SK-N-SH (cell line): ENCODE measurements around the gene C1QL1. TPM values are rescaled to one million over a fixed set of nuclear protein-coding genes. Genes with fewer than 3 reads are reported as not detected.
A peak's percentile ranks its signal among the peaks of the same experiment; 100 is the strongest.

Source experiments
- CTCF ChIA-PET: fragments of 300-600, 350-600 bp; formaldehyde crosslinking; extraction: SDS; loops from one replicate; lab custom pipeline; 2021; lab: Yijun Ruan, JAX
- POLR2A ChIA-PET: fragments of 350-600 bp; sonication (Branson Sonifier 250); formaldehyde crosslinking; extraction: SDS; loops from one replicate; lab custom pipeline; 2020; ENCODE audit warnings: antibody characterized with exemption, inconsistent platforms; lab: Yijun Ruan, JAX
- DNase-seq: peaks from one replicate; pipeline ENCODE4 v3.0.0; 2012
- H2AFZ ChIP-seq: fragments of 200-600 bp; sonication (generic); 2 replicates; pipeline ENCODE4 v1.8.1; 2016; ENCODE audit warnings: antibody characterized with exemption, mild to moderate bottlenecking, low read depth
- H3F3A ChIP-seq: fragments of 200-600 bp; sonication (generic); replicated peaks from 2 replicates; pipeline ENCODE3; 2016; ENCODE audit warnings: antibody characterized with exemption, mild to moderate bottlenecking; ENCODE audit not compliant: insufficient read depth
- H3K27ac ChIP-seq, 2 experiments: fragments of 200-500 bp in 1 of 2; fragments of 200-600 bp in 1 of 2; sonication (Bioruptor generic) in 1 of 2; sonication (generic), shearing (Covaris generic) in 1 of 2; 2 replicates each; pipeline versions ENCODE4 v1.5.1 to v1.6.1; 2014 to 2016; ENCODE audit warnings: low read depth in 2 of 2, inconsistent platforms in 1 of 2, low read length in 1 of 2, mild to moderate bottlenecking in 1 of 2, mixed read lengths in 1 of 2
- H3K27me3 ChIP-seq: fragments of 200-600 bp; sonication (generic), shearing (Covaris generic); 2 replicates; pipeline ENCODE4 v1.6.1; 2016; ENCODE audit warnings: mixed run types; ENCODE audit not compliant: insufficient read depth
- H3K36me3 ChIP-seq, 2 experiments: fragments of 200-500 bp in 1 of 2; fragments of 200-600 bp in 1 of 2; sonication (Bioruptor generic) in 1 of 2; sonication (generic) in 1 of 2; replicated peaks in 1 of 2; 2 replicates each; pipeline versions ENCODE3 to v1.5.1; 2014 to 2016; ENCODE audit warnings: low read length in 1 of 2, mild to moderate bottlenecking in 1 of 2; ENCODE audit not compliant: insufficient read depth in 2 of 2, control insufficient read depth in 1 of 2
- H3K4me1 ChIP-seq, 2 experiments: fragments of 200-500 bp in 1 of 2; fragments of 200-600 bp in 1 of 2; sonication (Bioruptor generic) in 1 of 2; sonication (generic), shearing (Covaris generic) in 1 of 2; 2 replicates each; pipeline versions ENCODE4 v1.5.1 to v1.6.1; 2014 to 2016; ENCODE audit warnings: low read depth in 1 of 2, low read length in 1 of 2, mixed run types in 1 of 2; ENCODE audit not compliant: insufficient read depth in 2 of 2, control insufficient read depth in 1 of 2
- H3K4me2 ChIP-seq: fragments of 200-600 bp; sonication (generic), shearing (Covaris generic); 2 replicates; pipeline ENCODE4 v1.6.1; 2017; ENCODE audit warnings: mixed run types
- H3K4me3 ChIP-seq, 2 experiments: fragments of 200-500 bp in 1 of 2; fragments of 200-600 bp in 1 of 2; sonication (Bioruptor generic) in 1 of 2; sonication (generic), shearing (Covaris generic) in 1 of 2; 2 replicates each; pipeline versions ENCODE4 v1.5.1 to v1.8.1; 2014 to 2016; ENCODE audit warnings: low read depth in 2 of 2, inconsistent platforms in 1 of 2, low read length in 1 of 2, mild to moderate bottlenecking in 1 of 2, mixed read lengths in 1 of 2, moderate library complexity in 1 of 2
- H3K79me2 ChIP-seq: fragments of 200-600 bp; sonication (generic); 2 replicates; pipeline ENCODE4 v1.8.1; 2017; ENCODE audit warnings: mild to moderate bottlenecking; ENCODE audit not compliant: insufficient read depth
- H3K9ac ChIP-seq: fragments of 200-600 bp; sonication (generic); 2 replicates; pipeline ENCODE4 v1.6.1; 2017; ENCODE audit warnings: mixed run types
- H3K9me2 ChIP-seq: fragments of 200-600 bp; sonication (generic); 2 replicates; pipeline ENCODE4 v1.6.1; 2017; ENCODE audit warnings: mixed run types
- H3K9me3 ChIP-seq: fragments of 200-600 bp; sonication (generic); 2 replicates; pipeline ENCODE4 v1.6.1; 2017; ENCODE audit warnings: mixed run types, mild to moderate bottlenecking, moderate library complexity
- H4K20me1 ChIP-seq: fragments of 200-600 bp; sonication (generic); 2 replicates; pipeline ENCODE4 v1.6.1; 2017; ENCODE audit warnings: mild to moderate bottlenecking, mixed run types; ENCODE audit not compliant: insufficient read depth
- EP300 ChIP-seq, 2 experiments: IDR thresholded peaks; 2 replicates each; pipeline versions ENCODE4 v1.4.0 to v1.6.1; 2012; ENCODE audit warnings: borderline replicate concordance in 1 of 2, low read depth in 1 of 2, low read length in 1 of 2
- EZH2phosphoT487 ChIP-seq: fragments of 200-600 bp; sonication (generic); IDR thresholded peaks from 2 replicates; pipeline ENCODE4 v1.6.1; 2017; ENCODE audit warnings: low read depth, mixed run types, mild to moderate bottlenecking, antibody characterized with exemption, moderate library complexity, borderline replicate concordance
- FOSL2 ChIP-seq: IDR thresholded peaks from 2 replicates; pipeline ENCODE4 v1.4.0; 2012; ENCODE audit warnings: low read depth, mild to moderate bottlenecking, moderate library complexity, borderline replicate concordance
- FOXJ3 ChIP-seq: sonication (generic); formaldehyde crosslinking; IDR thresholded peaks from 2 replicates; pipeline ENCODE4 v1.5.1; 2020; ENCODE audit warnings: mild to moderate bottlenecking, missing genetic modification reagents
- GATA2 ChIP-seq: sonication (generic); formaldehyde crosslinking; IDR thresholded peaks from 2 replicates; pipeline ENCODE4 v1.5.0; 2020; ENCODE audit warnings: mild to moderate bottlenecking, missing genetic modification reagents
- JUND ChIP-seq: IDR thresholded peaks from 2 replicates; pipeline ENCODE4 v1.4.0; 2012
- NFIC ChIP-seq: IDR thresholded peaks from 2 replicates; pipeline ENCODE4 v1.4.0; 2012; ENCODE audit warnings: borderline replicate concordance
- NRF1 ChIP-seq: IDR thresholded peaks from 2 replicates; pipeline ENCODE4 v1.6.1; 2012; ENCODE audit warnings: low read depth, mild to moderate bottlenecking, low read length
- POLR2AphosphoS5 ChIP-seq: IDR thresholded peaks from 2 replicates; pipeline ENCODE4 v1.6.1; 2012; ENCODE audit warnings: low read depth, low read length
- RAD21 ChIP-seq: IDR thresholded peaks from 2 replicates; pipeline ENCODE4 v1.6.1; 2012; ENCODE audit warnings: mild to moderate bottlenecking, low read length
- RCOR1 ChIP-seq: fragments of 150-350 bp; IDR thresholded peaks from 2 replicates; pipeline ENCODE4 v1.6.1; 2017; ENCODE audit warnings: antibody characterized with exemption, low read length
- RFX5 ChIP-seq: IDR thresholded peaks from 2 replicates; pipeline ENCODE4 v1.6.1; 2012; ENCODE audit warnings: mild to moderate bottlenecking, improper control_type of control experiment, low read length
- RXRA ChIP-seq: IDR thresholded peaks from 2 replicates; pipeline ENCODE4 v1.4.0; 2012; ENCODE audit warnings: low read depth, mild to moderate bottlenecking, borderline replicate concordance
- SIN3A ChIP-seq: IDR thresholded peaks from 2 replicates; pipeline ENCODE4 v1.6.1; 2012; ENCODE audit warnings: low read depth, mild to moderate bottlenecking, low read length, moderate library complexity, borderline replicate concordance
- SMC3 ChIP-seq: IDR thresholded peaks from 2 replicates; pipeline ENCODE4 v1.6.1; 2012; ENCODE audit warnings: low read depth, low read length, improper control_type of control experiment
- TAF1 ChIP-seq: IDR thresholded peaks from 2 replicates; pipeline ENCODE4 v1.6.1; 2012; ENCODE audit warnings: low read depth, mild to moderate bottlenecking, low read length, moderate library complexity, borderline replicate concordance
- TCF12 ChIP-seq: IDR thresholded peaks from 2 replicates; pipeline ENCODE4 v1.4.0; 2012
- TEAD4 ChIP-seq: IDR thresholded peaks from 2 replicates; pipeline ENCODE4 v1.4.0; 2012; ENCODE audit warnings: mild to moderate bottlenecking, borderline replicate concordance; ENCODE audit not compliant: insufficient read depth
- YY1 ChIP-seq: IDR thresholded peaks from 2 replicates; pipeline ENCODE4 v1.4.0; 2012; ENCODE audit warnings: low read depth, mild to moderate bottlenecking
- WGBS: methylation state at CpG from one replicate; pipeline ENCODE4 v1.1.6; 2017; ENCODE audit warnings: low lambda C conversion rate; 5-methylcytosine and 5-hydroxymethylcytosine counted together
- polyA plus RNA-seq, 3 experiments: library from polyadenylated mRNA; depleted of rRNA; stranded (reverse); fragments of >200 nt; gene quantifications; 2 replicates each; pipeline ENCODE4 v1.2.3, GENCODE V29; 2012
- TF ChIP-seq, protein P1 (sequence below): IDR thresholded peaks from 2 replicates; pipeline ENCODE4; 2012
- TF ChIP-seq, protein P2 (sequence below): IDR thresholded peaks from 2 replicates; pipeline ENCODE4 v1.6.1; 2012; ENCODE audit warnings: mild to moderate bottlenecking, low read depth, low read length, moderate library complexity
- TF ChIP-seq, protein P3 (sequence below): fragments of 150-350 bp; IDR thresholded peaks from 2 replicates; pipeline ENCODE4 v1.6.1; 2017; ENCODE audit warnings: antibody characterized with exemption, low read length, low read depth, borderline replicate concordance
- TF ChIP-seq, protein P4 (sequence below): IDR thresholded peaks from 2 replicates; pipeline ENCODE4 v1.4.0; 2012; ENCODE audit warnings: low read depth, borderline replicate concordance
- TF ChIP-seq, protein P5 (sequence below): IDR thresholded peaks from 2 replicates; pipeline ENCODE4 v1.4.0; 2012; ENCODE audit warnings: low read depth
- TF ChIP-seq, protein P6 (sequence below): IDR thresholded peaks from 2 replicates; pipeline ENCODE4 v1.4.0; 2012; ENCODE audit warnings: low read depth, borderline replicate concordance

C1QL1 gene
- polyA plus RNA-seq, 1 of the 3 experiments (the other 2 are of a cell fraction): 11.9 TPM

DNA sequence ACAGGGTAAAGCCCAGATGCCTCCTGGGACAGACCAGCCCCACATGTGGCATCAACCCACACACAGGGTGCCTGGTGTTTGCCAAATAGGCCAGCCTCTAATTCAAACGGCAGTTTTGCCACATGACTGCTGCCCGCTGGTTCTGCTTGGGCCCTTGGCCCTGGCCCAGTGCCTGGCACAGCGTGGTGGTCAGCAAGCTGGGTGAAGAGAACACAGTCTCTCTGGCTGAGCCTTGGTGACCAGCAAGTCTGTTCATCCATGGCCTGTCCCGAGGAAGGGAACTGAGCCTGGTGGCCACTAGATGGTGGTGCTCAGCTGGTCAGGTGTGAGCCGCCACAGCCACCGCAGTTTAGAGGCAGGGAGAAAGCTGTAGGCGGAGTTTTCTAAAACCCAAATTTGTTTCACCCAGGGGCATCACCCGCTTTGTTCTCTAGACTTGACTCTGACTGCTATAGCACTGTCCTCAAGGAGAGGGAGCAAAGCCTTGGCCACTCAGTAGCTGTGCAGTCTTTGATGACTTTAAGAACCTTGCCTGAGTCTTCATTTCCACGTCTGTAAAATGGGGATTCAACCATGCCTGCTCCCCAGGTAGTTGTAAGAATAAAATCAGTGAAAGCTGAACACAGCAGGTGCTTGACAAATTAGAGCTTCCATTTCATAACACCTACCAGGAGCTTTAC lies 48.1 kb downstream of the C1QL1 start:
- POLR2A ChIA-PET: interaction anchor here (0.7 to 2.5 kb wide), 8 partner anchors 9 to 229 kb away, joined by 3 to 14 read pairs (median 3); no protein-coding TSS in a partner anchor
- no peak overlapping the region; a peak in 1 of 4 replicates for H3K27ac ChIP-seq
- peak; percentile 89 for DNase-seq
- H3K4me1 ChIP-seq: peaks cover 18 to 42% of the 10 kb centered on the region in 2 experiments; a peak in 3 of 4 replicates
- peak overlapping the region; percentile 36; the same call in 1 of the 2 replicates for H2AFZ ChIP-seq
- no peak overlapping the region for H3K4me2 ChIP-seq
- 18% methylated on average over 8 of the region's 9 CpGs for WGBS
- no peaks in the 10 kb centered on the region for H3K36me3 ChIP-seq
- H4K20me1 ChIP-seq: no peaks in the 10 kb centered on the region
- no peaks in the 10 kb centered on the region for H3K9me3 ChIP-seq
- H3K9me2 ChIP-seq: no peaks in the 10 kb centered on the region
- CTCF ChIA-PET: interaction anchor here (0.5 to 17.2 kb wide), 53 partner anchors 10 to 1017 kb away, joined by 3 to 433 read pairs (median 6); partner anchors contain the start of genes ACBD4, C1QL1, EFTUD2 and NMT1
- H3K9ac ChIP-seq: no peak overlapping the region
- no peaks in the 10 kb centered on the region for H3K79me2 ChIP-seq
- peaks cover 12% of the 10 kb centered on the region for H3F3A ChIP-seq
- no peak overlapping the region; a peak in 1 of 4 replicates for H3K4me3 ChIP-seq
- no peaks in the 10 kb centered on the region for H3K27me3 ChIP-seq
- TF ChIP-seq, protein P1, sequence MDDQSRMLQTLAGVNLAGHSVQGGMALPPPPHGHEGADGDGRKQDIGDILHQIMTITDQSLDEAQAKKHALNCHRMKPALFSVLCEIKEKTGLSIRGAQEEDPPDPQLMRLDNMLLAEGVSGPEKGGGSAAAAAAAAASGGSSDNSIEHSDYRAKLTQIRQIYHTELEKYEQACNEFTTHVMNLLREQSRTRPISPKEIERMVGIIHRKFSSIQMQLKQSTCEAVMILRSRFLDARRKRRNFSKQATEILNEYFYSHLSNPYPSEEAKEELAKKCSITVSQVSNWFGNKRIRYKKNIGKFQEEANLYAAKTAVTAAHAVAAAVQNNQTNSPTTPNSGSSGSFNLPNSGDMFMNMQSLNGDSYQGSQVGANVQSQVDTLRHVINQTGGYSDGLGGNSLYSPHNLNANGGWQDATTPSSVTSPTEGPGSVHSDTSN: no peak
- TF ChIP-seq, protein P2, sequence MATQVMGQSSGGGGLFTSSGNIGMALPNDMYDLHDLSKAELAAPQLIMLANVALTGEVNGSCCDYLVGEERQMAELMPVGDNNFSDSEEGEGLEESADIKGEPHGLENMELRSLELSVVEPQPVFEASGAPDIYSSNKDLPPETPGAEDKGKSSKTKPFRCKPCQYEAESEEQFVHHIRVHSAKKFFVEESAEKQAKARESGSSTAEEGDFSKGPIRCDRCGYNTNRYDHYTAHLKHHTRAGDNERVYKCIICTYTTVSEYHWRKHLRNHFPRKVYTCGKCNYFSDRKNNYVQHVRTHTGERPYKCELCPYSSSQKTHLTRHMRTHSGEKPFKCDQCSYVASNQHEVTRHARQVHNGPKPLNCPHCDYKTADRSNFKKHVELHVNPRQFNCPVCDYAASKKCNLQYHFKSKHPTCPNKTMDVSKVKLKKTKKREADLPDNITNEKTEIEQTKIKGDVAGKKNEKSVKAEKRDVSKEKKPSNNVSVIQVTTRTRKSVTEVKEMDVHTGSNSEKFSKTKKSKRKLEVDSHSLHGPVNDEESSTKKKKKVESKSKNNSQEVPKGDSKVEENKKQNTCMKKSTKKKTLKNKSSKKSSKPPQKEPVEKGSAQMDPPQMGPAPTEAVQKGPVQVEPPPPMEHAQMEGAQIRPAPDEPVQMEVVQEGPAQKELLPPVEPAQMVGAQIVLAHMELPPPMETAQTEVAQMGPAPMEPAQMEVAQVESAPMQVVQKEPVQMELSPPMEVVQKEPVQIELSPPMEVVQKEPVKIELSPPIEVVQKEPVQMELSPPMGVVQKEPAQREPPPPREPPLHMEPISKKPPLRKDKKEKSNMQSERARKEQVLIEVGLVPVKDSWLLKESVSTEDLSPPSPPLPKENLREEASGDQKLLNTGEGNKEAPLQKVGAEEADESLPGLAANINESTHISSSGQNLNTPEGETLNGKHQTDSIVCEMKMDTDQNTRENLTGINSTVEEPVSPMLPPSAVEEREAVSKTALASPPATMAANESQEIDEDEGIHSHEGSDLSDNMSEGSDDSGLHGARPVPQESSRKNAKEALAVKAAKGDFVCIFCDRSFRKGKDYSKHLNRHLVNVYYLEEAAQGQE: no peak
- TF ChIP-seq GATA2 (CRISPR knock-in tag): no peak
- TF ChIP-seq, protein P3, sequence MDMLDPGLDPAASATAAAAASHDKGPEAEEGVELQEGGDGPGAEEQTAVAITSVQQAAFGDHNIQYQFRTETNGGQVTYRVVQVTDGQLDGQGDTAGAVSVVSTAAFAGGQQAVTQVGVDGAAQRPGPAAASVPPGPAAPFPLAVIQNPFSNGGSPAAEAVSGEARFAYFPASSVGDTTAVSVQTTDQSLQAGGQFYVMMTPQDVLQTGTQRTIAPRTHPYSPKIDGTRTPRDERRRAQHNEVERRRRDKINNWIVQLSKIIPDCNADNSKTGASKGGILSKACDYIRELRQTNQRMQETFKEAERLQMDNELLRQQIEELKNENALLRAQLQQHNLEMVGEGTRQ: no peak
- TF ChIP-seq EZH2phosphoT487: no peak
- no peak; a peak in 1 of 4 replicates for TF ChIP-seq EP300 (IDR thresholded peaks at IDR 0.05; ENCODE audit: borderline replicate concordance in 1 of 2, low read depth in 1 of 2, low read length in 1 of 2)
- TF ChIP-seq RXRA: no peak
- TF ChIP-seq, protein P4, sequence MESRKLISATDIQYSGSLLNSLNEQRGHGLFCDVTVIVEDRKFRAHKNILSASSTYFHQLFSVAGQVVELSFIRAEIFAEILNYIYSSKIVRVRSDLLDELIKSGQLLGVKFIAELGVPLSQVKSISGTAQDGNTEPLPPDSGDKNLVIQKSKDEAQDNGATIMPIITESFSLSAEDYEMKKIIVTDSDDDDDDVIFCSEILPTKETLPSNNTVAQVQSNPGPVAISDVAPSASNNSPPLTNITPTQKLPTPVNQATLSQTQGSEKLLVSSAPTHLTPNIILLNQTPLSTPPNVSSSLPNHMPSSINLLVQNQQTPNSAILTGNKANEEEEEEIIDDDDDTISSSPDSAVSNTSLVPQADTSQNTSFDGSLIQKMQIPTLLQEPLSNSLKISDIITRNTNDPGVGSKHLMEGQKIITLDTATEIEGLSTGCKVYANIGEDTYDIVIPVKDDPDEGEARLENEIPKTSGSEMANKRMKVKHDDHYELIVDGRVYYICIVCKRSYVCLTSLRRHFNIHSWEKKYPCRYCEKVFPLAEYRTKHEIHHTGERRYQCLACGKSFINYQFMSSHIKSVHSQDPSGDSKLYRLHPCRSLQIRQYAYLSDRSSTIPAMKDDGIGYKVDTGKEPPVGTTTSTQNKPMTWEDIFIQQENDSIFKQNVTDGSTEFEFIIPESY: no peak
- no peak for TF ChIP-seq RCOR1
- no peak for TF ChIP-seq YY1
- TF ChIP-seq JUND: no peak
- peak; percentile 93 for TF ChIP-seq SMC3
- no peak for TF ChIP-seq TEAD4
- TF ChIP-seq FOSL2: no peak
- no peak for TF ChIP-seq TCF12
- TF ChIP-seq FOXJ3 (CRISPR knock-in tag): no peak
- TF ChIP-seq, protein P5, sequence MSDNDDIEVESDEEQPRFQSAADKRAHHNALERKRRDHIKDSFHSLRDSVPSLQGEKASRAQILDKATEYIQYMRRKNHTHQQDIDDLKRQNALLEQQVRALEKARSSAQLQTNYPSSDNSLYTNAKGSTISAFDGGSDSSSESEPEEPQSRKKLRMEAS: no peak
- TF ChIP-seq RAD21: peak; percentile 98
- no peak for TF ChIP-seq NRF1
- TF ChIP-seq POLR2AphosphoS5: no peak
- no peak for TF ChIP-seq TAF1
- TF ChIP-seq, protein P6, sequence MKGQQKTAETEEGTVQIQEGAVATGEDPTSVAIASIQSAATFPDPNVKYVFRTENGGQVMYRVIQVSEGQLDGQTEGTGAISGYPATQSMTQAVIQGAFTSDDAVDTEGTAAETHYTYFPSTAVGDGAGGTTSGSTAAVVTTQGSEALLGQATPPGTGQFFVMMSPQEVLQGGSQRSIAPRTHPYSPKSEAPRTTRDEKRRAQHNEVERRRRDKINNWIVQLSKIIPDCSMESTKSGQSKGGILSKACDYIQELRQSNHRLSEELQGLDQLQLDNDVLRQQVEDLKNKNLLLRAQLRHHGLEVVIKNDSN: no peak
- TF ChIP-seq NFIC: no peak
- no peak for TF ChIP-seq SIN3A
- TF ChIP-seq RFX5: no peak
